Measurements from ENCODE around the gene DRAP1. TPM values are rescaled to one million over a fixed set of nuclear protein-coding genes. Genes with fewer than 3 reads are reported as not detected.
A peak's percentile ranks its signal among the peaks of the same experiment; 100 is the strongest.

DRAP1 gene
- total RNA-seq, 1 experiment from 2014 or later = 105 TPM

DNA sequence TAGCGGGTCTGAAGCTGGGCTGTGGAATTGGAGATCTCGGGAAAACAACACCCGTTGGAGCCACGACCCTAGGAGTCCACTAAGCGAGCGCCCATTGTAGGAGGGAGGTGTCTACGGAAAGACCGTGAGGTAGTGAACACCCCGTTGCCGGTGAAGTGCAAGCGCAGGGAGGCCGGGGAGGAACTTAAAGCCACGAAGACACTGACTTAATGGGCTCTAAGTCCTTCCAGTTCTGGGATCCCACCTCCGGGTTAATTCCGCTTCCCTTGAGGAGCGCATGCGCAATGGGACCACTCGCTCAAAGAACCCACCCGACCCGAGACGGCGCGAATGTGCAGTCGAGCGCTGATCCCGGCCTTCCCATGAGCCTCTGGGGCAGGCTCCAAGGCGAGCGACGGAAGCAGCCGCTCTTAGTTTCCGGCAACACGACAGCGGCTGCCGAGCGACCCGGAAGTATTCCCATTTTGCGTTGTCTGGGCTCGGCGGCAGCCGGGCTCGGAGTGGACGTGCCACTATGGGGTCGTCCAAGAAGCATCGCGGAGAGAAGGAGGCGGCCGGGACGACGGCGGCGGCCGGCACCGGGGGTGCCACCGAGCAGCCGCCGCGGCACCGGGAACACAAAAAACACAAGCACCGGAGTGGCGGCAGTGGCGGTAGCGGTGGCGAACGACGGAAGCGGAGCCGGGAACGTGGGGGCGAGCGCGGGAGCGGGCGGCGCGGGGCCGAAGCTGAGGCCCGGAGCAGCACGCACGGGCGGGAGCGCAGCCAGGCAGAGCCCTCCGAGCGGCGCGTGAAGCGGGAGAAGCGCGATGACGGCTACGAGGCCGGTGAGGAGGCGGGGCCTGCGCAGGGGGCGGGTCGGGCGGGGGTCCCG, 42.3 kb downstream of the DRAP1 start, which contains the start of gene SART1:
Gene SART1 (plus strand): TSS at position 468 of the 874 bp plus-strand sequence. CDS start 47 bp downstream, at position 515.
- Histone ChIP-seq H2BK5ac (ENCODE audit: insufficient read length, low read length) (no peak within 1 kb of the TSS), H3K23ac (ENCODE audit: insufficient read length, low read depth, low read length) (no peak within 1 kb of the TSS), H3K27me3 (ENCODE audit: insufficient read depth, low read length) (no peaks in the 10 kb centered on the region), H3K4me2 (ENCODE audit: insufficient read depth, insufficient read length, low read length) (peak within 1 kb of the TSS; percentile 82), H3K23me2 (ENCODE audit: insufficient read length, low read depth, low read length, poor library complexity, severe bottlenecking) (peaks cover 3% of the 10 kb centered on the region), H3K14ac (ENCODE audit: insufficient read depth, low read length) (peak within 1 kb of the TSS; percentile 67), H3K18ac (ENCODE audit: insufficient read length, low read depth, low read length) (peak within 1 kb of the TSS; percentile 76), H4K91ac (ENCODE audit: insufficient read length, low read depth, low read length) (no peak within 1 kb of the TSS), H3K4ac (ENCODE audit: low read depth, low read length) (no peak within 1 kb of the TSS), H4K5ac (ENCODE audit: insufficient read length, low read depth, low read length) (no peak within 1 kb of the TSS), H2AK5ac (ENCODE audit: insufficient read length, low read length) (no peak within 1 kb of the TSS), H2BK12ac (ENCODE audit: insufficient read length, low read depth, low read length) (no peak within 1 kb of the TSS), H4K8ac (replicated peaks; ENCODE audit: insufficient read length, low read depth, low read length) (no peak within 1 kb of the TSS), H2BK15ac (ENCODE audit: low read depth, low read length) (no peak within 1 kb of the TSS), H3K9ac (ENCODE audit: extremely low read depth, insufficient read length, low read length) (peak within 1 kb of the TSS; percentile 78), H3K4me1 (ENCODE audit: insufficient read depth, low read length) (peaks cover 3% of the 10 kb centered on the region; the same call in 1 of the 2 replicates), H3K79me2 (ENCODE audit: insufficient read depth, low read length) (peaks cover 10% of the 10 kb centered on the region; the same call in 1 of the 2 replicates), H3K79me1 (ENCODE audit: insufficient read depth, low read depth, low read length, poor library complexity, severe bottlenecking) (peaks cover 5% of the 10 kb centered on the region), H3K56ac (ENCODE audit: insufficient read length, low read depth, low read length) (no peak within 1 kb of the TSS), H3T11ph (ENCODE audit: low read length) (no peak within 1 kb of the TSS), H4K20me1 (ENCODE audit: control insufficient read depth, insufficient read depth, insufficient read length) (no peaks in the 10 kb centered on the region), H3K27ac (ENCODE audit: insufficient read length, low read depth, low read length) (no peak within 1 kb of the TSS), H3K9me3 (ENCODE audit: control insufficient read depth, low read depth, low read length) (no peaks in the 10 kb centered on the region), H2AFZ (ENCODE audit: low read length) (no peak within 1 kb of the TSS), H2BK20ac (ENCODE audit: low read depth, low read length, poor library complexity, severe bottlenecking) (no peak within 1 kb of the TSS), H2BK120ac (ENCODE audit: low read depth, low read length, poor library complexity, severe bottlenecking) (no peak within 1 kb of the TSS)
- H3K27ac Mint-ChIP-seq = peak within 1 kb of the TSS; percentile 97 to 99 (median 97)
- peaks cover 19 to 38% (median 30%) of the 10 kb centered on the region in 3 experiments for H3K36me3 Mint-ChIP-seq (ENCODE audit: insufficient read depth in 1 of 3, low read depth in 3 of 3)
- H3K27me3 Mint-ChIP-seq (ENCODE audit: low read depth) = no peaks in the 10 kb centered on the region; the same call in 1 of the 2 replicates
- DNase-seq = peak; percentile 98
- TF ChIP-seq, protein P1, sequence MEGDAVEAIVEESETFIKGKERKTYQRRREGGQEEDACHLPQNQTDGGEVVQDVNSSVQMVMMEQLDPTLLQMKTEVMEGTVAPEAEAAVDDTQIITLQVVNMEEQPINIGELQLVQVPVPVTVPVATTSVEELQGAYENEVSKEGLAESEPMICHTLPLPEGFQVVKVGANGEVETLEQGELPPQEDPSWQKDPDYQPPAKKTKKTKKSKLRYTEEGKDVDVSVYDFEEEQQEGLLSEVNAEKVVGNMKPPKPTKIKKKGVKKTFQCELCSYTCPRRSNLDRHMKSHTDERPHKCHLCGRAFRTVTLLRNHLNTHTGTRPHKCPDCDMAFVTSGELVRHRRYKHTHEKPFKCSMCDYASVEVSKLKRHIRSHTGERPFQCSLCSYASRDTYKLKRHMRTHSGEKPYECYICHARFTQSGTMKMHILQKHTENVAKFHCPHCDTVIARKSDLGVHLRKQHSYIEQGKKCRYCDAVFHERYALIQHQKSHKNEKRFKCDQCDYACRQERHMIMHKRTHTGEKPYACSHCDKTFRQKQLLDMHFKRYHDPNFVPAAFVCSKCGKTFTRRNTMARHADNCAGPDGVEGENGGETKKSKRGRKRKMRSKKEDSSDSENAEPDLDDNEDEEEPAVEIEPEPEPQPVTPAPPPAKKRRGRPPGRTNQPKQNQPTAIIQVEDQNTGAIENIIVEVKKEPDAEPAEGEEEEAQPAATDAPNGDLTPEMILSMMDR (conservative IDR thresholded peaks at IDR 0.05) = no peak
- H3K4me1 Mint-ChIP-seq = peaks cover 11 to 16% of the 10 kb centered on the region in 2 experiments
- peak within 1 kb of the TSS; percentile 93 to 94 for H3K4me3 Mint-ChIP-seq
- no peaks in the 10 kb centered on the region; a peak in 1 of 5 replicates for H3K9me3 Mint-ChIP-seq
- WGBS (ENCODE audit: extremely low coverage, insufficient read length, low lambda C conversion rate) = no CpG with 5 or more reads among the region's 97 CpGs

All from H9 (cell line).